IMR-90 (cell line): Measurements from ENCODE around the gene RNF103. TPM values are rescaled to one million over a fixed set of nuclear protein-coding genes. Genes with fewer than 3 reads are reported as not detected.
A peak's percentile ranks its signal among the peaks of the same experiment; 100 is the strongest.

ENCODE experiments used
- ATAC-seq: fragments of 200-7000 bp; cut with Tn5 transposase; 2 replicates; pipeline ENCODE4 v1.9.1; 2020; ENCODE audit warnings: low read depth, mild to moderate bottlenecking, moderate library complexity
- BruUV-seq: library from RNA; stranded (reverse); fragments of 400-500 nt; replicated peaks from 2 replicates; lab custom pipeline; 2021; lab: Mats Ljungman, UMichigan
- CTCF ChIA-PET: fragments of 300-600 bp; formaldehyde crosslinking; extraction: SDS; loops from one replicate; lab custom pipeline; 2021; ENCODE audit warnings: antibody characterized with exemption; lab: Yijun Ruan, JAX
- POLR2A ChIA-PET: fragments of 300-600 bp; sonication (Branson Sonifier 250); formaldehyde crosslinking; loops from one replicate; lab custom pipeline; 2022; ENCODE audit warnings: antibody characterized with exemption; ENCODE audit not compliant: unreplicated experiment; lab: Charles Lee
- DNase-seq: peaks from one replicate; pipeline ENCODE4 v3.0.0; 2013
- H2AFZ ChIP-seq: replicated peaks from 2 replicates; pipeline ENCODE3; 2013; ENCODE audit warnings: low read length, mild to moderate bottlenecking; ENCODE audit not compliant: poor library complexity
- H2AK5ac ChIP-seq: 2 replicates; pipeline ENCODE4 v1.6.1; 2013; ENCODE audit warnings: low read depth, low read length, inconsistent platforms
- H2AK9ac ChIP-seq: replicated peaks from 2 replicates; pipeline ENCODE3; 2013; ENCODE audit warnings: mild to moderate bottlenecking, low read depth, low read length, moderate library complexity; ENCODE audit not compliant: poor library complexity
- H2BK120ac ChIP-seq: 2 replicates; pipeline ENCODE4 v1.6.1; 2013; ENCODE audit warnings: low read depth, low read length, inconsistent platforms
- H2BK15ac ChIP-seq: 3 replicates; pipeline ENCODE4 v1.6.1; 2013; ENCODE audit warnings: low read depth, low read length, inconsistent platforms
- H2BK20ac ChIP-seq: 2 replicates; pipeline ENCODE4 v1.6.1; 2013; ENCODE audit warnings: low read depth, mild to moderate bottlenecking, inconsistent platforms, low read length, moderate library complexity
- H2BK5ac ChIP-seq: 2 replicates; pipeline ENCODE4 v1.6.1; 2013; ENCODE audit warnings: mild to moderate bottlenecking, low read depth, low read length, inconsistent platforms; ENCODE audit not compliant: poor library complexity, severe bottlenecking
- H3K14ac ChIP-seq: replicated peaks from 2 replicates; pipeline ENCODE4 v1.6.1; 2013; ENCODE audit warnings: low read depth, low read length, inconsistent platforms
- H3K18ac ChIP-seq: 2 replicates; pipeline ENCODE4 v1.6.1; 2013; ENCODE audit warnings: low read depth, low read length, control low read depth
- H3K23ac ChIP-seq: 2 replicates; pipeline ENCODE4 v1.6.1; 2013; ENCODE audit warnings: low read depth, low read length, inconsistent platforms
- H3K27ac ChIP-seq: 2 replicates; pipeline ENCODE4 v1.5.1; 2013; ENCODE audit warnings: mild to moderate bottlenecking, control low read depth, low read length; ENCODE audit not compliant: insufficient read depth
- H3K27me3 ChIP-seq: 2 replicates; pipeline ENCODE4 v1.6.1; 2013; ENCODE audit warnings: low read length; ENCODE audit not compliant: control insufficient read depth, insufficient read depth
- H3K36me3 ChIP-seq: 2 replicates; pipeline ENCODE4 v1.6.1; 2013; ENCODE audit warnings: low read length, mixed read lengths; ENCODE audit not compliant: control insufficient read depth, insufficient read depth
- H3K4ac ChIP-seq: 2 replicates; pipeline ENCODE4 v1.6.1; 2013; ENCODE audit warnings: low read depth, low read length, inconsistent platforms
- H3K4me1 ChIP-seq: 2 replicates; pipeline ENCODE4 v1.6.1; 2013; ENCODE audit warnings: low read length, mixed read lengths; ENCODE audit not compliant: control insufficient read depth, insufficient read depth
- H3K4me2 ChIP-seq: 2 replicates; pipeline ENCODE4 v1.6.1; 2013; ENCODE audit warnings: low read depth, mild to moderate bottlenecking, control low read depth, low read length, moderate library complexity
- H3K4me3 ChIP-seq: 2 replicates; pipeline ENCODE4 v1.5.1; 2013; ENCODE audit warnings: low read depth, mild to moderate bottlenecking, control low read depth, low read length, moderate library complexity; ENCODE audit not compliant: insufficient read depth
- H3K56ac ChIP-seq: 2 replicates; pipeline ENCODE4 v1.6.1; 2013; ENCODE audit warnings: low read length, inconsistent platforms; ENCODE audit not compliant: insufficient read depth; ENCODE audit errors: extremely low read depth
- H3K79me1 ChIP-seq, 2 experiments: 2 replicates each; pipeline ENCODE4 v1.6.1; 2013; ENCODE audit warnings: low read length in 2 of 2, inconsistent platforms in 1 of 2, low read depth in 1 of 2
- H3K9ac ChIP-seq: 2 replicates; pipeline ENCODE4 v1.6.1; 2013; ENCODE audit warnings: low read depth, low read length, control low read depth
- H3K9me1 ChIP-seq: 2 replicates; pipeline ENCODE4 v1.6.1; 2013; ENCODE audit warnings: low read length, inconsistent platforms; ENCODE audit not compliant: insufficient read depth
- H3K9me3 ChIP-seq: 2 replicates; pipeline ENCODE4 v1.6.1; 2013; ENCODE audit warnings: low read length; ENCODE audit not compliant: control insufficient read depth, insufficient read depth
- H4K20me1 ChIP-seq: 2 replicates; pipeline ENCODE4 v1.6.1; 2013; ENCODE audit warnings: low read length, inconsistent platforms; ENCODE audit not compliant: insufficient read depth
- H4K5ac ChIP-seq: 2 replicates; pipeline ENCODE4 v1.6.1; 2013; ENCODE audit warnings: mild to moderate bottlenecking, low read depth, low read length, control low read depth
- H4K8ac ChIP-seq, 2 experiments: 2 replicates each; pipeline ENCODE4 v1.6.1; 2013; ENCODE audit warnings: low read depth in 2 of 2, low read length in 2 of 2, control low read depth in 1 of 2, inconsistent platforms in 1 of 2
- H4K91ac ChIP-seq: 2 replicates; pipeline ENCODE4 v1.6.1; 2013; ENCODE audit warnings: low read depth, low read length, inconsistent platforms; ENCODE audit not compliant: insufficient read depth
- CTCF ChIP-seq: conservative IDR thresholded peaks from 2 replicates; pipeline ENCODE4 v1.5.1; 2012; ENCODE audit warnings: mild to moderate bottlenecking, low read depth, low read length, improper control_type of control experiment
- MAZ ChIP-seq: IDR thresholded peaks from 2 replicates; pipeline ENCODE4 v1.6.1; 2012; ENCODE audit warnings: low read depth, mild to moderate bottlenecking, low read length, improper control_type of control experiment, moderate library complexity, borderline replicate concordance
- RFX5 ChIP-seq: IDR thresholded peaks from 2 replicates; pipeline ENCODE4 v1.8.0; 2012; ENCODE audit warnings: low read depth, mild to moderate bottlenecking, low read length, moderate library complexity
- WGBS, 2 experiments: methylation state at CpG; one replicate each; pipeline versions ENCODE4 v1.1.5 to v1.1.7; 2013; ENCODE audit warnings: missing lambda C conversion rate in 2 of 2; ENCODE audit not compliant: insufficient read length in 1 of 2; ENCODE audit errors: extremely low coverage in 2 of 2; 5-methylcytosine and 5-hydroxymethylcytosine counted together
- dilution Hi-C: fragments of 300-500 bp; cut with HindIII; formaldehyde crosslinking; loops from one replicate; pipeline ENCODE4 v1.14.3; 2018; ENCODE audit warnings: low sequenced_read_pairs; ENCODE audit not compliant: unreplicated experiment
- in situ Hi-C: fragments of 300-500 bp; cut with MboI; formaldehyde crosslinking; loops from 3 replicates; pipeline ENCODE4 v1.14.3; 2019; ENCODE audit warnings: low sequenced_read_pairs, inconsistent platforms, mixed read lengths
- intact Hi-C: fragments of 100-400 bp; cut with micrococcal nuclease; formaldehyde crosslinking; loops from 2 replicates; pipeline ENCODE4 v1.10.0; 2022
- polyA plus RNA-seq, 3 experiments: library from polyadenylated mRNA; depleted of rRNA; stranded (reverse); fragments of >200 nt; gene quantifications; 2 replicates each; pipeline ENCODE4 v1.2.3, GENCODE V29; 2012; ENCODE audit warnings: low replicate concordance in 1 of 3
- total RNA-seq: library from RNA; depleted of rRNA; stranded (reverse); fragments of >200 nt; gene quantifications from 2 replicates; pipeline ENCODE4 v1.2.3, GENCODE V29; 2012

RNF103 gene
- total and polyA plus RNA-seq, 2 of the 4 experiments (the other 2 are of a cell fraction) = 5.6 to 7.2 TPM

- H2BK120ac ChIP-seq = no peak overlapping the region
- no peak overlapping the region for H3K56ac ChIP-seq
- peak overlapping the region; percentile 97 for H3K4me2 ChIP-seq
- H3K14ac ChIP-seq = no peak overlapping the region
- TF ChIP-seq MAZ (no peak), RFX5 (no peak), CTCF (0 out of 2 replicates have a peak, but pooled peaks have one; percentile 2)
- H4K8ac ChIP-seq = no peak overlapping the region
- no peak overlapping the region for H2BK20ac ChIP-seq
- H4K5ac ChIP-seq = no peak overlapping the region
- no peaks in the 10 kb centered on the region for H3K9me3 ChIP-seq
- H2AK5ac ChIP-seq = no peak overlapping the region
- no peak overlapping the region for H3K23ac ChIP-seq
- in situ Hi-C loops (loop anchor here (10.0 kb wide), 1 partner anchor 57 kb away; the partner anchor contains the start of gene CHMP3), intact Hi-C loops (loop anchor here (2.0 to 5.0 kb wide), 3 partner anchors 57 to 144 kb away; no protein-coding TSS in a partner anchor), dilution Hi-C loops (no loop called here)
- no peak overlapping the region for H2AK9ac ChIP-seq
- no peak overlapping the region for H4K91ac ChIP-seq
- no peak overlapping the region for H2AFZ ChIP-seq
- H3K4me3 ChIP-seq = peak overlapping the region; percentile 80
- no peak for ATAC-seq
- H2BK5ac ChIP-seq = no peak overlapping the region
- peak; percentile 15 for DNase-seq
- H3K27me3 ChIP-seq = no peaks in the 10 kb centered on the region
- H3K4me1 ChIP-seq = peaks cover 2% of the 10 kb centered on the region; the same call in 1 of the 2 replicates
- H3K79me1 ChIP-seq = peaks cover 4 to 11% of the 10 kb centered on the region in 2 experiments; a peak in 2 of 4 replicates
- peak overlapping the region; percentile 87; the same call in 1 of the 2 replicates for H3K9ac ChIP-seq
- H3K27ac ChIP-seq = no peak overlapping the region
- peaks cover 2% of the 10 kb centered on the region for H3K36me3 ChIP-seq
- no peaks in the 10 kb centered on the region; the same call in 1 of the 2 replicates for H4K20me1 ChIP-seq
- no peak overlapping the region for H2BK15ac ChIP-seq
- POLR2A ChIA-PET = interaction anchor here (0.6 kb wide), 1 partner anchor 179 kb away, joined by 6 read pairs; no protein-coding TSS in a partner anchor
- H3K4ac ChIP-seq = no peak overlapping the region
- no TSS peak for BruUV-seq
- CTCF ChIA-PET = no interaction called here
- H3K18ac ChIP-seq = no peak overlapping the region
- H3K9me1 ChIP-seq = no peaks in the 10 kb centered on the region
- no CpG with 5 or more reads among the region's 6 CpGs for WGBS, 2 experiments
Measured at GRCh38 chr2:86621280-86621943, 2.3 kb downstream of the RNF103 start.
